Measurements from ENCODE around the gene MTSS2.

Gene MTSS2

GRCh38 chr16:70685061-70685937 lies 554 bp downstream of the MTSS2 start:
- no peak for TF ChIP-seq CTCF (conservative IDR thresholded peaks at IDR 0.05; ENCODE audit: low read depth, low read length)
- peak overlapping the region; percentile 86 for H3K4me3 ChIP-seq (ENCODE audit: low read length)

GRCh38 chr16:70684146-70685060 lies 1.4 kb downstream of the MTSS2 start:
- H3K4me3 ChIP-seq (ENCODE audit: low read length): peak overlapping the region; percentile 86
- TF ChIP-seq CTCF (conservative IDR thresholded peaks at IDR 0.05; ENCODE audit: low read depth, low read length): no peak
- no peak for DNase-seq (ENCODE audit: low read depth)

More at GRCh38 chr16:70685061-70685937, 554 bp downstream of the MTSS2 start:
- no peak for DNase-seq (ENCODE audit: low read depth)

- no peak for DNase-seq (ENCODE audit: low read depth)
- peak overlapping the region; percentile 86 for H3K4me3 ChIP-seq (ENCODE audit: low read length)
- TF ChIP-seq CTCF (conservative IDR thresholded peaks at IDR 0.05; ENCODE audit: low read depth, low read length): no peak
Observed at GRCh38 chr16:70683146-70683944, 2.5 kb downstream of the MTSS2 start.

- TF ChIP-seq CTCF (conservative IDR thresholded peaks at IDR 0.05; ENCODE audit: low read depth, low read length): no peak
- no peak for DNase-seq (ENCODE audit: low read depth)
- peak overlapping the region; percentile 86 for H3K4me3 ChIP-seq (ENCODE audit: low read length)
Observed at GRCh38 chr16:70682239-70683145, 3.4 kb downstream of the MTSS2 start.

GRCh38 chr16:70681382-70682238 lies 4.2 kb downstream of the MTSS2 start:
- no peak for TF ChIP-seq CTCF (conservative IDR thresholded peaks at IDR 0.05; ENCODE audit: low read depth, low read length)

More at GRCh38 chr16:70681382-70682238, 4.2 kb downstream of the MTSS2 start:
- no peak for DNase-seq (ENCODE audit: low read depth)
- peak overlapping the region; percentile 86 for H3K4me3 ChIP-seq (ENCODE audit: low read length)

Data from retinal pigment epithelial cell (primary cell).